Measurements from ENCODE around the gene ZNF366.

Gene ZNF366

DNA sequence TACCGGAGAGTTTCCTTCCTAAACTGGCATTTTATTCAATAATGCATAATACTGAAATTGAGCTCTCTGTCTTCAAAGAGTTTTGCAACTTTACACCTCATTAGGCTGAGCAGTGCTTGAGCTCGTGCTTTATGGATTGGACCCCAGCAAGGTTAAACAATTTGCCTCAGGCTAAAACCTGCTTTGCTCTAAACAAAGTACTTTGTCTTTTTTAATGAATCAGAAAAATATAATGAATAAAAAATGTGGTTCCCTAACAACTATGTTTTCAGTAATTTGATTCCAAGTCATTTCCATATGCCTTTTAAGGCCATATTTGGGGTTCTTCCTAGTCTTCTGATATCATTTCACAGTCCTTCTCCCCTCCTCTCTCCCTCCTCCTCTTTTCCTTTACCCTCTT lies 20.0 kb downstream of the ZNF366 start:
- DNase-seq = no peak

DNA sequence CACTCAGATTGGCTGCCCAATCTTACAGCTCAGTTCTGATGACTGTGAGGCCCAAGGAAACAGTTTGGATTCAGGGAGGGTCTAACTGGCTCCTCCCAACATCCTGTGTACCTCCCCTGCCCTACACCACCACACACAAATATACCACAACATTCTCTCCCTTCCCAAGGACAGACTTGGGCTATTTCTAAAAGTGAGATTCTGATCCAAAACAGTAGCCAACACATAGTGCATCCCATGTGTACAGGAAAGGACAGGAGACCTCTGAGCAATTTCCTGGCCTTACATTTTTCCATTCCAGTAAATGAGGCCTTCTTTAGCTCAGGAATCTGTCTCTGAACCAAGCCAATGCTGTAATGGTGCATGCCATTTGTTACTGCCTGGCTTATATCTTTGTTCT lies 20.8 kb downstream of the ZNF366 start:
- DNase-seq = no peak

DNA sequence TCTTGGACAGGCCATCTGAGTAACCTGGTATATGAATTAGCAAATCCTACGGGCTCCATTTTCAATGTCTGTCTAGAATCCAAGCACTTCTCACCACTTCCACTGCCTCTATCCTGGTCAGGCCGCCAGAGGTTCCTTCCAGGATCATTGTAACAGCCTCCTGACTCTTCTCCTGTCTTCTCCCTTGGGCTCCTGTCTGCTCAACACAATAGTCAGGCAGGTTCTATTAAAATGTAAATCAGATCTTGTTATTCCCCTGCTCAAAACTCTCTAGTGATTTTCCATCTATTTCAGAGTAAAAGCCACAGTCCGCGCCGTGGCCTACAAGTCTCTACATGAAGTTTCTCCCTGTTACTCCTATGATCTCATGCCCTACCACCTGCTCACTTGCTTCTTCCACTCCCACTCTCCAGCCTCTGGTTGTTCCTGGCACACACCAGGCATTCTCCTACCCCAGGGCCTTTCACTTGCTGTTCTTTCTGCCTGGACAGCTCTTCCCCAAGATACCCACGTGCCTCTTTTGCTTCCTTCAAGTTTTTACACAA lies 21.7 kb downstream of the ZNF366 start:
- DNase-seq = no peak

- no peak for DNase-seq
These were observed 25.2 kb downstream of the ZNF366 start for GRCh38 chr5:72482046-72482445.

DNA sequence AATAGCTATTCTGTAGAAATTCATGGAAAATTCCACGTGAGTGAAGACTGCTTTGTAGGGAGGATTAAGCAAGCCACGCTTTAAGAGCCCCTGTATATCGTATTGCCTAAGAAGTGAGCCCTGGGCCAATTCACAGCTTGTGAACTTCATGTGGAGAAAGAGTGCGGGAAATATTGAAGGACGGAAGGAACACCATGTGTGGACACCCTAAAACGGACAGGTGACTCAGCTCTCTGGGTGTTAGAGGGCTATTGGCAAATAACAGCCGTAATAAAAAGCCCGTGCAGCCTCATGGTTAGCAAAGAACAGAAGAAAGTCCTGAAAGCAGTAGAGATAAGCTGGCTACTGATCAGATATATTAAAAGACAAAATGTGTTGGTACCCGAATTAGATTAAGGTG lies 26.4 kb downstream of the ZNF366 start:
- no peak for DNase-seq

DNA sequence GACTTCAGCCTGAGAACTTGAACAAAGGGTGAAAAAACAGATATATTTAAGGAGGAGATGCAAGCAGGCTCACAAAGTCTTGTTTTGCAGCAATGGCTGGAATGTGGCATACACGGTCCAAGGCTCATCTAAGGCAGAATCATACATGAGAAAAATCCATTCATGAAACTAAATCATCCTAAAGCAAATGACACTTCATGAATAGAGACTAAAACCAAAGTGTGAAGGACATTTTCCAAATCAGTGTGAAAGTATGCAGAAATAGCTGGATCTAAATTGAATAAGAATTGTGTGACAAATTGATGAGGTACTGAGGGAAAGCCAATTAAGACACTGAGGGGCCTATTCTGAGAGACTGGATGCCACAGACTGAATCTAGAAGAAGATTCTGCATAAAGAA lies 27.3 kb downstream of the ZNF366 start:
- DNase-seq = no peak

DNA sequence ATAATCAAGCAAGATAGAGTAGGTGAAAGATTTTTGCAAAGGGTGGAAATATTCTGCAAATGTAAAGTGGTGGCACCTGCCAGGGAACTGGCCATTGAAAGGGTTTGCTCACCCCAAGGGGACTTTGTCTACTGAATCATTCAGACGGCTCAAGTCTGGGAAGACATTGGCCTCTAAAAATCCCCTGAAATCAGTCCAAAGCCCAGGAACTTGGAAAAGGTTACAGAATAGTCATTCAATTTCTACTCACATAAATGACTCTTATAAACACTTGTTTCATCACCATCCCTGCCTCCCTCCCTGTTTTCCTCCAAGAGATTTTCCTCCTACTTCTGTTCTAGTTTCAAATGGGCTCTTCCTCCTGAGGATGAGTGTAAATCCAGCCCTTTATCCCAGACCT lies 28.5 kb downstream of the ZNF366 start:
- DNase-seq = no peak

DNA sequence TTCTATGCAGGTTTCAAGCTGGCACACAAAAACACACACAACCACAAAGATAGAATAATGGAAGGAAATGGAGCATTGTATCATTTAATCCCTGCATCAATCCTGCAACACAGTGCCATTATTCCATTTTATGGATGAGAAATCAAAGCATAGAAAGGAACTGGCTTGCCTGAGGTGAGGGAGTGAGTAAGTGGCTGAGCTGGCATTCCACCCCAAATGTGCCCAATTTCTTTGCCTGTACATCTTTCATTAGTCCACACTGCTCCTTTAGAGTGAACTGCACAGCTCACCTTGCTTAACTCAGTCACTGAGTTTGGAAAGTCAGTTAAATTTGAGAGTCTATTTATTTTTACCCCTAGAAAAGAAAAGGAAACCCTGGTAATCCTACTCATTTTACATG lies 28.9 kb downstream of the ZNF366 start:
- no peak for DNase-seq

DNA sequence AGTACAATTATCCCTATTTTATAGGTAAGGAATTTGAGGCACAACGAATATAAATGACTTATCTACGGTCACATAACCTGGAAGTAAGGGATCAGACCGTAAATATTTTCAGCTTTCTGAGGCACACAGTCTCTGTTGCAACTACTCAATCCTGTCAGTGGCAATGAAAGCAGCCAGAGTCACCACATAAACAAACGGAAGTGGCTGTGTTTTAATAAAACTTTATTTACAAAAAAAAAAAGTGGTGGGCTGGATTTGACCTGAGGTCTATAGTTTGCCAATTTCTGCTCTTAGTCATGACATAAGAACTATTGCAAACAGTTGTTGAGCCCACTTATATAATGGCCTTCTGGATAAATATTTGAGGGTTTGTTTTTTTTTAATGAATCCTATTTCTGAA lies 29.6 kb downstream of the ZNF366 start:
- DNase-seq = no peak

DNA sequence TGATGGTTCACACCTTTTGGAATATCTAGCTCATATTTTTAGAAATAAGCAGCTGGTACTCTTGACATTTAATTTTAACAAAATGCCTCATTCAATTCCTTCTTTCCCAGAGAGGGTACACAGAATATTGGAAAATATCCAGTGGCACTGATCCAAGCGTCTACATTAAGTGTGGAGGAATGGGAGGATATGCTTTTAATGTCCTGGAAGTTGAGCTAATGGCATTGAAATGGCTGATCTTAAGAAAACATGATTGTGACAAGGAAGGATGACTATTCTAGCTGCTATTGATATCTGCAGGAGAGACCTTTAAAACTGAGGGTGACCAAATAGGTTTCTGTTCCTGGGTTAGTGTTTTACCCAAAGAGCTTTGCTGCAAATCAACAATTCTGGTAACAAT lies 30.0 kb downstream of the ZNF366 start:
- no peak for DNase-seq

DNA sequence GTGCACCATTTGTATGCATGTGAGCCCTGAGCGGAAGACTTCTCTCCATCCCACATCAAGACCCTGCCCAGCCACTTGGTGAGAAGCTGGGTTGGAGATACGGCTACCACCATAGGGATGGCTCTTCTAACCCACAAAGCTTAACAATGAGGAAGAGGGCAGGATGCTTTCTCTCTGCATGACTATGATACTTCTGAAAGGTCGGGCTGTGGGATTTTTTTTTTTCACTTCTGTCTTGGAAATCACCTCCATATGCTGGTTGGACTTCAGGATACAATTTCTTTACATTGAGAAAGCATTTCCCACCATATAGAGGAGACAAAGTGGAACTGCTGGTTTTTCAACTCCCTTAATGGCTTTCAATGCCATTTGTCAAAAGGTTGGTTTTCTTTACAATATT lies 30.5 kb downstream of the ZNF366 start:
- no peak for DNase-seq

DNA sequence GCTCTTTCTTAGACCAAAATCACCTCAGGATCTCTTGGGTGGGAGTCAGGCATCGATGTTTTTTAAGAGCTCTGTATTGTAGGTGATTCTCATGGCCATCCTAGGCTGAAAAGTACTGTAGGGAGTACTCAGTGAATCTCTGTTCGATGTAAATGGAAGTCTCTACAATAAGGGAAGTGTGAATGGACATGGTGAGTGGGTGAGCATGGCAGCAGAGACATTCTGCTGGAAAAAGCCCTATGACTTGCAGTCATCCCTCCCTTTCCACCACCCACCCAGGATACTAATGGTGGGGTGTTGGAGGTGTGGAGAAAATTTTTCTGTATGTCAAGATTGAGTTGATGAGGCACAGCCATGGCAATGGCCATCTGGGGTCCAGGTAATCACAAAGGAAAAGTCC lies 30.9 kb downstream of the ZNF366 start:
- DNase-seq = no peak

GRCh38 chr5:72474516-72474915 lies 32.7 kb downstream of the ZNF366 start:
- DNase-seq = no peak

GRCh38 chr5:72474046-72474500 lies 33.1 kb downstream of the ZNF366 start:
- DNase-seq = no peak

DNA sequence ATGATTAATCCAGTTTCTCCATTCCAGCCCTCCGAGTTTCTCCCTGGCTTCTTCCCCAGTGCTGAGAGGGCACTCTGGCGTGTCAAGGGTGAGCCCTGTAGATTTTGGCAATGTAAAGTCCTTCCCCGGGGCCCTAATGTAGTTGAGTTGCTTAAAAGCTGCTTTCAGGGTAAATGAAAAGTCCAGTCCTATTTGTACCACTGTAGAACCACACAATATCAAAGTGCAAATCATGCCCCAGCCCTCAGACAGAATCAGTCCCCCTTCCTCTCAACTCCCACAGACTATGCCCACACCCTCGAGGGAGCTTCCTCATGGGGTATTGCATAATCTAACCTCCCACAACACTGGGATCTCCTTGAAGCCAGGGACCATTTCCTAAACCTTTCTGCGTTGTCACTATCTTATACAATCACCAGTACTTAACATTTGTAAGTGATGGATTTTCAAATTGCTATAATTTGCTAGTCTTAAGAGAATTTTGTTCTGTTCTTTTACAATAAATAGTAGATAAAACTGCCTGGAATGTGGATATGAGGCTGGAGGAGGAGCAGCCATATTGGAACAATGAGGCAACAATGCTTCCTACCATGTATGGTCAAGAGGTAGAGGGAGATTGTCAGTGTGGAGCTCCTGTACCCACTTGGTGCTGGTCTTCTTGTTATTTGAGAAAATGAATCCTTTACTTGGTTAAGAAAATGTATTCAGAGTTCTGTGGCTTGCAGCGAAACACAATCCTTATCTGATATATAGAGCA lies 34.4 kb downstream of the ZNF366 start:
- no peak for DNase-seq

GRCh38 chr5:72472031-72472430 lies 35.2 kb downstream of the ZNF366 start:
- DNase-seq = no peak

DNA sequence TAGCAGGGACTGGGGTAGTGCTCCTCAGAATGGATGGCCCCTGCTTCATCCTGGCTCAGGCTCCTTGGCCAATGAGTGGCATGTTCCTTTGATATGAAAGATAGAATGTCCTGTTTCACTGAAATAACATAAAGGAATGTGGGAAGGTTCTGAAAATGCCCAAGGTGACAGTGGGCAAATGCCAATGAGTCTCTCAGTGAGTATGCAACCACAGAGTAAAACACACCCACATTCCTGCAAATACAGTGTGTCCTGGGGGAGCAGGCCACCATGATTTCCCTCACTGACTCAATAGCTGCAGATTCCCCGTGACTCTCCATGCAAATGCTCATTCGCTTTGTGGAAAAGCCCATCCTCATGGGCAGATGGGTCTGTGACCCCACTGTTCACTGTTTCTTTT lies 36.4 kb downstream of the ZNF366 start:
- DNase-seq = no peak

DNA sequence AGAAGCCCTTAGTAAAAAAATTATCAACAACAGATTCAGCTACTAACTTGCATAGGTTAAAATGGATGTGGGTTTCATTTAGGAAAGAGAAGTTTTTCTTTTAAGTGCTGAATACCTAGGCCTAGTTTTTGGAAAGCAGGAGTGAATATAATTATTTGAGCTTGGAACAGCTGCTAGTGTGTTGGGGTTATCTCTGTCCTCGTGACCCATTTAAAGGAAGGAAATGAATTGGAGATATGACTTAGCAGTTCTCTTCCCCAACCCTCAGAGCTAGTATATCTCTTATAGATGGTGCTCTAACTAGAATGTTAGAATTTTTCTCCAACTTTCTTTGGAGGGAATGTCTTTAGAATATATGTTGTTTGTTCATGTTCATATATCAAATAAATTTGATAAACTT lies 38.6 kb downstream of the ZNF366 start:
- no peak for DNase-seq

GRCh38 chr5:72468024-72468423 lies 39.2 kb downstream of the ZNF366 start:
- no peak for DNase-seq

- DNase-seq = no peak
These were observed 39.7 kb downstream of the ZNF366 start for GRCh38 chr5:72467461-72467860.

DNA sequence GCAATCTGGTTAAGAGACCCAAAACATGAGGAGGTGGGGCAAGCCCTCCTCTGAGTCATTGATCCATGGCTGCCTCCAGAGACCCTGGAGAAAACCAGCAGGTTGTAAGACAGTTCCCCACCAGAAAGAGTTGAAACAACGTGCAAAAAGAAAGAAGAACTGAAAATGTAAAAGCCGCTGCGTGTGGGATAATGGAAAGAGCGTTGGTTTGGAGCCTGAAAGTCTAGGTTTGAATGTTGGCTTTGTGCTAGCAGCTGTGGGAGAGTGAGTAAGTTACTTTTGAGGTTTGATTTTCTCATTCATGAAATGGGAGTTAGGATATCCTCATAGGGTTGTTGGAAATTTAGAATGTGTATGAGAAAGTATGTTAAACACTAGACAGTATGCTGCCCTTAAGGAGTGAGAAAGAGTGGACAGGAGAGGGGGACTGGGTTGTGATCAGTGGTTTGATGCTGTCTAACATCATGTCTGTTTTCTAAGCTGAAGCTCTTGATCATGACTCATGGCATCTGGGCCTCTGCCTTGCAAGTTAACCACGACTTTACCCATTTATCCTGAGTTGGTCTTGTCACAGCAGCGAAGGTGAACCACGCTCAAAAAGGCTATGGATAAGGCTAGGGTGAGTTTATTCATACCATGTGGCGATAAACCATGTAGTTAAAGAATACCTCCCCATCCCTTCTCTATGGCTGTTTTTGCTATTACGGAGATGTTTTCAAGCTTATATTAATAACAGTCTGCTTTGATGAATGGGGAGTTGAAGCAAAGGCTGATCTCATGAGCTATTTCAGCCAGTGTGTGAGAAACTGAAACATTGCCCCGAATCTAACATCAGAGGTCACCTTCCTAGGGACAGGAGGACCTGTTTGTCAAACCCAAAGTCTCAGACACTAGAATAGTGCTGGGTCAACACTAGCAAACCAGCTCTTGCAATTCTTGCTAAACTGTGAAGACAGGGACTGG lies 41.3 kb downstream of the ZNF366 start:
- DNase-seq = no peak

- no peak for DNase-seq
These were observed 42.1 kb downstream of the ZNF366 start for GRCh38 chr5:72465066-72465465.

DNA sequence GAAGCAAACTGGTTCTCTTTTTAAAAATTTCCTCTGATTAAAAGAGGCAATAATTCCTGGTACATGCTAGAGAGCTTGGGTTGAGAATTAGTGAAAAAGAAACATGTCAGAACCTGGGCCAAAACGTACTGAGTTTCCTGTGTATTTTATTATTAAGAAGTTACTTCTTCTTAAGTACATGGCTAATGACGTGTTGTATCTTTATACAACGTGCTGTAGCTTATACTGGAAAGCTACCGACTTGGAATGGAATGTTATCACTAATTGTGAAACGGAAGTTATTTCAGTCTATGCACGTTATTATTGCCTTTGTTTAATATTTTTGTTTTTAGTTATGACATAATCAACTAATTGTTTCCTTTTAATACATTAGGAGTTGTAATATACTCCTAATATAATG lies 43.1 kb downstream of the ZNF366 start:
- no peak for DNase-seq
